ENCODE measurements around the gene VEZF1. TPM values are rescaled to one million over a fixed set of nuclear protein-coding genes. Genes with fewer than 3 reads are reported as not detected.

VEZF1 gene
- total and polyA plus RNA-seq, 2 experiments from 2014 or later = 20.9 to 57.3 TPM

DNA sequence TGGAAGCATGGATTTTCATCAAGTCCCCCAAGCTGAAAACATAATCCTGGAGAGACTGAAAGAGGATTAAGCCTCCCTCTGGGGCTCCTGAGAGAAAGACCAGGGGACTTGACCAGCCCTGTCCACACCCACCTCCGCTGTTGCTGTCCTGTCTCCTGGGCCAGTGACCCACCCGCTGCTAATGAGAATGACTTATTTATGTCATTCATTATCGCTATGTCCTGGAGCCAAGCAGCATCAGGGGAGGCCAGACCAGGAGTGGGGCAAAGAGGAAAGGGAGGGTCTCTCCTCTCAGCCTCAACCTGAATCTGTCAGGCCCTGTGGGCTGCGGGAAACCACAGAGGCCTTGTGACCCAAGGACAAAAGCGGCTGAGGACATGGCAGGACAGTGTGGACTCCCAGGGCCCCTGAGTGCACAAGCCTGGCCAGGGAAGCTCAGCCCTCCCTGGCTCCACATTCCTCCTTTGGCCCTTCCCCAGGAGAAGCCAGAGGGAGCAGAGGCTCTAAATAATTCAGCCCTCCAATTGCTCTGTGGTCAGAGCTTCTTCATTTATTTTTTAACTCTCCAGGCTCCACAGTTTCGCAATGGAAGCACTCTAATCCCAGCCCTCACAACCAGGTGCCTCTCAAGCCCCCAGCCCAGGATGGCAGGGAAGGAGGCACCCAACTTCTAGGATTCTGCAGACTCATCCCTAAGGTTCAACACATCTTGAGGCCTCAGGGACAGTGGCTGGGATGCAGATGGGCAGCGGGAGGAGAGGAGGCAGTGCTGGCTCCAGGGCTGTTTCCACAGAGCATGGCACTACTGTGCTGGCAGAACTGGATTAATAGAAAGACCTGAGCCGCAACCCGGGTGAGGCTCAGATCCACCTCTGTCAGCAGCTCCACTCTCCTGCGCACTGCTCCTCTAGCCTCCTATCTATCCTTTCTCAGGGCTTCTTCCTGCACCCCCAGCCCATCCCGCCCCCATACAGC is 51.9 kb downstream of the VEZF1 start:
- peaks cover 68% of the 10 kb centered on the region for H3K79me2 ChIP-seq
- peak overlapping the region; percentile 97 for H3K27ac ChIP-seq
- no peak for DNase-seq (ENCODE audit: low spot score)
- no peak overlapping the region for H3K4me3 ChIP-seq
- H3K36me3 ChIP-seq (replicated peaks; ENCODE audit: insufficient read depth, low read depth) = no peaks in the 10 kb centered on the region
- H3K9me3 ChIP-seq (ENCODE audit: low read depth) = no peaks in the 10 kb centered on the region
- no peak overlapping the region for H2AFZ ChIP-seq
- H4K20me1 ChIP-seq (ENCODE audit: insufficient read depth, poor library complexity, severe bottlenecking) = no peaks in the 10 kb centered on the region
- peaks cover 48% of the 10 kb centered on the region for H3K4me1 ChIP-seq (ENCODE audit: insufficient read depth)
- H3K4me2 ChIP-seq = peak overlapping the region; percentile 65
- H3K9me2 ChIP-seq (replicated peaks; ENCODE audit: insufficient read depth) = no peaks in the 10 kb centered on the region
- TF ChIP-seq, protein P1, sequence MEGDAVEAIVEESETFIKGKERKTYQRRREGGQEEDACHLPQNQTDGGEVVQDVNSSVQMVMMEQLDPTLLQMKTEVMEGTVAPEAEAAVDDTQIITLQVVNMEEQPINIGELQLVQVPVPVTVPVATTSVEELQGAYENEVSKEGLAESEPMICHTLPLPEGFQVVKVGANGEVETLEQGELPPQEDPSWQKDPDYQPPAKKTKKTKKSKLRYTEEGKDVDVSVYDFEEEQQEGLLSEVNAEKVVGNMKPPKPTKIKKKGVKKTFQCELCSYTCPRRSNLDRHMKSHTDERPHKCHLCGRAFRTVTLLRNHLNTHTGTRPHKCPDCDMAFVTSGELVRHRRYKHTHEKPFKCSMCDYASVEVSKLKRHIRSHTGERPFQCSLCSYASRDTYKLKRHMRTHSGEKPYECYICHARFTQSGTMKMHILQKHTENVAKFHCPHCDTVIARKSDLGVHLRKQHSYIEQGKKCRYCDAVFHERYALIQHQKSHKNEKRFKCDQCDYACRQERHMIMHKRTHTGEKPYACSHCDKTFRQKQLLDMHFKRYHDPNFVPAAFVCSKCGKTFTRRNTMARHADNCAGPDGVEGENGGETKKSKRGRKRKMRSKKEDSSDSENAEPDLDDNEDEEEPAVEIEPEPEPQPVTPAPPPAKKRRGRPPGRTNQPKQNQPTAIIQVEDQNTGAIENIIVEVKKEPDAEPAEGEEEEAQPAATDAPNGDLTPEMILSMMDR (IDR thresholded peaks at IDR 0.05; ENCODE audit: poor library complexity) = no peak
- WGBS (ENCODE audit: low lambda C conversion rate, missing lambda C conversion rate) = 70% methylated on average over 11 of the region's 11 CpGs
- no peaks in the 10 kb centered on the region for H3K27me3 ChIP-seq

- Histone ChIP-seq H3K27me3 (no peaks in the 10 kb centered on the region), H2AFZ (no peak overlapping the region), H3K27ac (no peak overlapping the region), H3K9me2 (replicated peaks; ENCODE audit: insufficient read depth) (no peaks in the 10 kb centered on the region), H3K4me1 (ENCODE audit: insufficient read depth) (peaks cover 47% of the 10 kb centered on the region), H4K20me1 (ENCODE audit: insufficient read depth, poor library complexity, severe bottlenecking) (no peaks in the 10 kb centered on the region), H3K79me2 (peaks cover 39% of the 10 kb centered on the region), H3K9me3 (ENCODE audit: low read depth) (no peaks in the 10 kb centered on the region), H3K36me3 (replicated peaks; ENCODE audit: insufficient read depth, low read depth) (no peaks in the 10 kb centered on the region), H3K4me3 (no peak overlapping the region), H3K4me2 (no peak overlapping the region)
- 91% methylated on average over 12 of the region's 12 CpGs for WGBS (ENCODE audit: low lambda C conversion rate, missing lambda C conversion rate)
- TF ChIP-seq EZH2phosphoT487 (IDR thresholded peaks at IDR 0.05; ENCODE audit: low read depth, severe bottlenecking, unreplicated experiment) = no peak
- TF ChIP-seq, protein P1 (IDR thresholded peaks at IDR 0.05; ENCODE audit: poor library complexity) = no peak
- no peak for TF ChIP-seq EZH2 (IDR thresholded peaks at IDR 0.05; ENCODE audit: borderline replicate concordance)
- no peak for DNase-seq (ENCODE audit: low spot score)
These were observed 56.4 kb downstream of the VEZF1 start for GRCh38 chr17:57931488-57932137.

- Histone ChIP-seq H3K27me3 (no peaks in the 10 kb centered on the region), H3K9me3 (ENCODE audit: low read depth) (no peaks in the 10 kb centered on the region), H3K36me3 (replicated peaks; ENCODE audit: insufficient read depth, low read depth) (no peaks in the 10 kb centered on the region), H3K27ac (no peak overlapping the region), H3K4me2 (no peak overlapping the region), H3K4me1 (ENCODE audit: insufficient read depth) (peaks cover 38% of the 10 kb centered on the region), H2AFZ (no peak overlapping the region), H3K9me2 (replicated peaks; ENCODE audit: insufficient read depth) (no peaks in the 10 kb centered on the region), H4K20me1 (ENCODE audit: insufficient read depth, poor library complexity, severe bottlenecking) (no peaks in the 10 kb centered on the region), H3K4me3 (no peak overlapping the region), H3K79me2 (peaks cover 43% of the 10 kb centered on the region)
- WGBS (ENCODE audit: low lambda C conversion rate, missing lambda C conversion rate) = 88% methylated on average over 5 of the region's 5 CpGs
- no peak for DNase-seq (ENCODE audit: low spot score)
- TF ChIP-seq EZH2phosphoT487 (IDR thresholded peaks at IDR 0.05; ENCODE audit: low read depth, severe bottlenecking, unreplicated experiment) = no peak
- no peak for TF ChIP-seq EZH2 (IDR thresholded peaks at IDR 0.05; ENCODE audit: borderline replicate concordance)
- TF ChIP-seq, protein P1 (IDR thresholded peaks at IDR 0.05; ENCODE audit: poor library complexity) = no peak
These were observed 57.8 kb downstream of the VEZF1 start for GRCh38 chr17:57930239-57930638.
